Panc1 (cell line): ENCODE measurements around the gene KCTD5.

Experiments
- POLR2AphosphoS5 ChIP-seq: IDR thresholded peaks from 2 replicates; pipeline ENCODE4 v1.6.1; 2012; ENCODE audit warnings: mild to moderate bottlenecking, low read depth, low read length, moderate library complexity
- SIN3A ChIP-seq: IDR thresholded peaks from 2 replicates; pipeline ENCODE4 v1.6.1; 2012; ENCODE audit warnings: low read depth, mild to moderate bottlenecking, low read length, moderate library complexity, borderline replicate concordance; ENCODE audit not compliant: insufficient read depth
- TCF7L2 ChIP-seq: IDR thresholded peaks from 2 replicates; pipeline ENCODE4 v1.6.1; 2011; ENCODE audit warnings: mild to moderate bottlenecking, low read depth, low read length, inconsistent platforms
- TF ChIP-seq, protein P1 (sequence below), 2 experiments: IDR thresholded peaks; 2 replicates each; pipeline ENCODE4 v1.6.1; 2011 to 2012; ENCODE audit warnings: low read depth in 2 of 2, control low read depth in 1 of 2, low read length in 1 of 2, mild to moderate bottlenecking in 1 of 2, moderate library complexity in 1 of 2; ENCODE audit not compliant: insufficient read depth in 1 of 2
- TF ChIP-seq, protein P2 (sequence below): fragments of 450-650 bp; IDR thresholded peaks from 2 replicates; pipeline ENCODE4 v1.5.1; 2017; ENCODE audit warnings: mild to moderate bottlenecking

GRCh38 chr16:2691491-2692248 is 9.3 kb downstream of the KCTD5 start:
- TF ChIP-seq, protein P1, sequence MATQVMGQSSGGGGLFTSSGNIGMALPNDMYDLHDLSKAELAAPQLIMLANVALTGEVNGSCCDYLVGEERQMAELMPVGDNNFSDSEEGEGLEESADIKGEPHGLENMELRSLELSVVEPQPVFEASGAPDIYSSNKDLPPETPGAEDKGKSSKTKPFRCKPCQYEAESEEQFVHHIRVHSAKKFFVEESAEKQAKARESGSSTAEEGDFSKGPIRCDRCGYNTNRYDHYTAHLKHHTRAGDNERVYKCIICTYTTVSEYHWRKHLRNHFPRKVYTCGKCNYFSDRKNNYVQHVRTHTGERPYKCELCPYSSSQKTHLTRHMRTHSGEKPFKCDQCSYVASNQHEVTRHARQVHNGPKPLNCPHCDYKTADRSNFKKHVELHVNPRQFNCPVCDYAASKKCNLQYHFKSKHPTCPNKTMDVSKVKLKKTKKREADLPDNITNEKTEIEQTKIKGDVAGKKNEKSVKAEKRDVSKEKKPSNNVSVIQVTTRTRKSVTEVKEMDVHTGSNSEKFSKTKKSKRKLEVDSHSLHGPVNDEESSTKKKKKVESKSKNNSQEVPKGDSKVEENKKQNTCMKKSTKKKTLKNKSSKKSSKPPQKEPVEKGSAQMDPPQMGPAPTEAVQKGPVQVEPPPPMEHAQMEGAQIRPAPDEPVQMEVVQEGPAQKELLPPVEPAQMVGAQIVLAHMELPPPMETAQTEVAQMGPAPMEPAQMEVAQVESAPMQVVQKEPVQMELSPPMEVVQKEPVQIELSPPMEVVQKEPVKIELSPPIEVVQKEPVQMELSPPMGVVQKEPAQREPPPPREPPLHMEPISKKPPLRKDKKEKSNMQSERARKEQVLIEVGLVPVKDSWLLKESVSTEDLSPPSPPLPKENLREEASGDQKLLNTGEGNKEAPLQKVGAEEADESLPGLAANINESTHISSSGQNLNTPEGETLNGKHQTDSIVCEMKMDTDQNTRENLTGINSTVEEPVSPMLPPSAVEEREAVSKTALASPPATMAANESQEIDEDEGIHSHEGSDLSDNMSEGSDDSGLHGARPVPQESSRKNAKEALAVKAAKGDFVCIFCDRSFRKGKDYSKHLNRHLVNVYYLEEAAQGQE (IDR thresholded peaks at IDR 0.05; ENCODE audit: insufficient read depth in 1 of 2, low read depth in 2 of 2, low read length in 1 of 2), result no peak
- TF ChIP-seq, protein P2, sequence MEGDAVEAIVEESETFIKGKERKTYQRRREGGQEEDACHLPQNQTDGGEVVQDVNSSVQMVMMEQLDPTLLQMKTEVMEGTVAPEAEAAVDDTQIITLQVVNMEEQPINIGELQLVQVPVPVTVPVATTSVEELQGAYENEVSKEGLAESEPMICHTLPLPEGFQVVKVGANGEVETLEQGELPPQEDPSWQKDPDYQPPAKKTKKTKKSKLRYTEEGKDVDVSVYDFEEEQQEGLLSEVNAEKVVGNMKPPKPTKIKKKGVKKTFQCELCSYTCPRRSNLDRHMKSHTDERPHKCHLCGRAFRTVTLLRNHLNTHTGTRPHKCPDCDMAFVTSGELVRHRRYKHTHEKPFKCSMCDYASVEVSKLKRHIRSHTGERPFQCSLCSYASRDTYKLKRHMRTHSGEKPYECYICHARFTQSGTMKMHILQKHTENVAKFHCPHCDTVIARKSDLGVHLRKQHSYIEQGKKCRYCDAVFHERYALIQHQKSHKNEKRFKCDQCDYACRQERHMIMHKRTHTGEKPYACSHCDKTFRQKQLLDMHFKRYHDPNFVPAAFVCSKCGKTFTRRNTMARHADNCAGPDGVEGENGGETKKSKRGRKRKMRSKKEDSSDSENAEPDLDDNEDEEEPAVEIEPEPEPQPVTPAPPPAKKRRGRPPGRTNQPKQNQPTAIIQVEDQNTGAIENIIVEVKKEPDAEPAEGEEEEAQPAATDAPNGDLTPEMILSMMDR, result no peak
- TF ChIP-seq POLR2AphosphoS5, result no peak
- no peak for TF ChIP-seq SIN3A
- no peak for TF ChIP-seq TCF7L2
